ENCODE measurements around the gene CCDC97. TPM values are rescaled to one million over a fixed set of nuclear protein-coding genes. Genes with fewer than 3 reads are reported as not detected.
"Not testable (repeated sequence)": the region's sequence is repeated elsewhere in the genome, so short reads cannot be mapped to it uniquely, and the experiment has no call there.

The CCDC97 gene
- total RNA-seq, 1 donor from 2014 or later = 31.9 TPM

DNA sequence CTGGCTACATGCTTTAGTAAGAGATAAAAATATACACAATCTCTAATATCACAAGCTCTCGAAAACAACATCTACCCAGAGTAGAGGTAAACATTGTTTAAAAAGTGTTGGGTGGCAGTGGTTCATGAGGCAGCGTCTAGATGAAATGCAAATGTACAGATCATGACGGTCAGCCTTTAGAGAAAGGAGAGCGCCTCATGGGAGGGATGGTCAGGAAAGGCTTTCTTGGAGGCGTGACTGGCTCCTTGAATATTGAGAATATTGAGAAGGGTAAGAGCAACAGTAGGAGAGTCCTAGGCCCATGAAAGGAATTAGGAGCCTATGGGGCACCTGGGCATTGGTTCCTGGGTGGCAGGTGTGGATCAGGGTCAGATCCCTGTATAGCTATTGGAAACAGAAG is 35.2 kb upstream of the CCDC97 start:
- H3K4me1 ChIP-seq = no peaks in the 10 kb centered on the region
- DNase-seq (no peak), ATAC-seq (no peak)
- no peak overlapping the region for H3K4me3 ChIP-seq
- no peaks in the 10 kb centered on the region for H3K9me3 ChIP-seq
- TF ChIP-seq, protein P1, sequence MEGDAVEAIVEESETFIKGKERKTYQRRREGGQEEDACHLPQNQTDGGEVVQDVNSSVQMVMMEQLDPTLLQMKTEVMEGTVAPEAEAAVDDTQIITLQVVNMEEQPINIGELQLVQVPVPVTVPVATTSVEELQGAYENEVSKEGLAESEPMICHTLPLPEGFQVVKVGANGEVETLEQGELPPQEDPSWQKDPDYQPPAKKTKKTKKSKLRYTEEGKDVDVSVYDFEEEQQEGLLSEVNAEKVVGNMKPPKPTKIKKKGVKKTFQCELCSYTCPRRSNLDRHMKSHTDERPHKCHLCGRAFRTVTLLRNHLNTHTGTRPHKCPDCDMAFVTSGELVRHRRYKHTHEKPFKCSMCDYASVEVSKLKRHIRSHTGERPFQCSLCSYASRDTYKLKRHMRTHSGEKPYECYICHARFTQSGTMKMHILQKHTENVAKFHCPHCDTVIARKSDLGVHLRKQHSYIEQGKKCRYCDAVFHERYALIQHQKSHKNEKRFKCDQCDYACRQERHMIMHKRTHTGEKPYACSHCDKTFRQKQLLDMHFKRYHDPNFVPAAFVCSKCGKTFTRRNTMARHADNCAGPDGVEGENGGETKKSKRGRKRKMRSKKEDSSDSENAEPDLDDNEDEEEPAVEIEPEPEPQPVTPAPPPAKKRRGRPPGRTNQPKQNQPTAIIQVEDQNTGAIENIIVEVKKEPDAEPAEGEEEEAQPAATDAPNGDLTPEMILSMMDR (IDR thresholded peaks at IDR 0.05) = no peak
- H3K36me3 ChIP-seq = peaks cover 100% of the 10 kb centered on the region
- H3K27me3 ChIP-seq = no peaks in the 10 kb centered on the region
- intact Hi-C loops (cut with DNase I) = no loop called here
- no peak overlapping the region for H3K27ac ChIP-seq

- H3K4me3 ChIP-seq = no peak overlapping the region
- no peak overlapping the region for H3K27ac ChIP-seq
- no peaks in the 10 kb centered on the region for H3K9me3 ChIP-seq
- DNase-seq (no peak), ATAC-seq (no peak)
- intact Hi-C loops (cut with DNase I) = no loop called here
- no peaks in the 10 kb centered on the region for H3K27me3 ChIP-seq
- TF ChIP-seq, protein P1 (IDR thresholded peaks at IDR 0.05) = no peak
- peaks cover 100% of the 10 kb centered on the region for H3K36me3 ChIP-seq
- H3K4me1 ChIP-seq = no peaks in the 10 kb centered on the region
Observed at GRCh38 chr19:41276231-41276630, 33.7 kb upstream of the CCDC97 start.

DNA sequence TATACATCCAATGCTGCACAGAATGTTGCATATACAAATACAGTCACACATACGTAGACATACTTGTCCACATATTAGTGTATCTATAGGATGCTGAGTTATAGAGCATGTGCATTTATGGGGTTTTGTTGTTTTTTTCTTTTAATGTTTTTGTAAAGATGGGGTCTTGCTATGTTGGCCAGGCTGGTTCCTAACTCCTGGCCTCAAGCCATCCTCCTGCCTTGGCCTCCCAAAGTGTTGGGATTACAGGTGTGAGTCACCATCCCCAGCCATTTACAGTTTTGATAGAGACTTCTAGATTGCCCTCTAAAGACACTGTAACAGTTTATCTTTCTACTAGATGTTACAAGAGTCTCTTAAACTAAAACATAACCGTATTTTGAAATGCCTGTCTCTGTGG is 31.5 kb upstream of the CCDC97 start:
- TF ChIP-seq, protein P1 (IDR thresholded peaks at IDR 0.05) = no peak
- intact Hi-C loops (cut with DNase I) = no loop called here
- Histone ChIP-seq H3K4me1 (no peaks in the 10 kb centered on the region), H3K4me3 (no peak overlapping the region), H3K27me3 (no peaks in the 10 kb centered on the region), H3K9me3 (no peaks in the 10 kb centered on the region), H3K36me3 (peaks cover 96% of the 10 kb centered on the region), H3K27ac (no peak overlapping the region)
- DNase-seq = no peak
- no peak for ATAC-seq

GRCh38 chr19:41288673-41289530 is 21.1 kb upstream of the CCDC97 start:
- intact Hi-C loops (cut with DNase I) = no loop called here
- TF ChIP-seq, protein P1 (IDR thresholded peaks at IDR 0.05) = no peak
- ATAC-seq (no peak), DNase-seq (no peak)
- Histone ChIP-seq H3K36me3 (peaks cover 100% of the 10 kb centered on the region), H3K9me3 (no peaks in the 10 kb centered on the region), H3K4me3 (no peak overlapping the region), H3K27me3 (no peaks in the 10 kb centered on the region), H3K4me1 (no peaks in the 10 kb centered on the region), H3K27ac (no peak overlapping the region)

DNA sequence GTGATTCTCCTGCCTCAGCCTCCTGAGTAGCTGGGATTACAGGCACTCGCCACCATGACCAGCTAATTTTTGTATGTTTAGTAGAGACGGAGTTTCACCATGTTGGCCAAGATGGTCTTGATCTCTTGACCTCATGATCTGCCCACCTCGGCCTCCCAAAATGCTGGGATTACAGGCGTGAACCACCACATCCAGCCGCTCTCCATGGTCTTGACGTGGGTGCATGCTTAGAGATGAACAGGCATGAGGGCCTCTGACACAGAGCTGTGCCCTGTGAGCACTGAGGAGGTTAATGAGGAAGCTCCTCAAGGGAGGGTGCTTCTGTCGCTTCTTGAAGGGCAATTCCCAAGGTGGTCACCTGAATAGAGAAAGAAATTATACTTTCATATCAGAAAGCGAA is 20.2 kb upstream of the CCDC97 start:
- H3K36me3 ChIP-seq = peaks cover 100% of the 10 kb centered on the region
- H3K9me3 ChIP-seq; H3K4me1 ChIP-seq; intact Hi-C loops (cut with DNase I); ATAC-seq; H3K27me3 ChIP-seq; H3K4me3 ChIP-seq; H3K27ac ChIP-seq; DNase-seq: not testable (repeated sequence)

DNA sequence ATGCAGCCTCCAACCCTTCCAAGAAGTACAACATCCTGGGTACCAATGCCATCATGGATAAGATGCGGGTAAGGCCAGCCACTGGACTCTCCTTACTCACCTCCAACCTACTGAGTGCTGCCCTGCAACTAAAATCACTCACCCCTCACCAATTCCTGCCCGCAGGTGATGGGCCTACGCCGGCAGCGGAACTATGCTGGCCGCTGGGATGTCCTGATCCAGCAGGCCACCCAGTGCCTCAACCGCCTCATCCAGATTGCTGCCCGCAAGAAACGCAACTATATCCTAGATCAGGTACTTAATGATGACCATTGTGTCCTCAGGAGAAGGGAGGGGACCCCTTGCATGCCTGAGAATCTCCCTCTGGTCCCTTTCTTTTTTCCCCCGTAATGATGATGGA is 15.6 kb upstream of the CCDC97 start:
- TF ChIP-seq, protein P1 (IDR thresholded peaks at IDR 0.05) = no peak
- DNase-seq = no peak
- intact Hi-C loops (cut with DNase I) = no loop called here
- Histone ChIP-seq H3K9me3 (no peaks in the 10 kb centered on the region), H3K27ac (no peak overlapping the region), H3K36me3 (peaks cover 78% of the 10 kb centered on the region), H3K27me3 (no peaks in the 10 kb centered on the region), H3K4me3 (no peak overlapping the region), H3K4me1 (peaks cover 36% of the 10 kb centered on the region)
- no peak for ATAC-seq
